ENCODE measurements around the gene C4BPA. TPM values are rescaled to one million over a fixed set of nuclear protein-coding genes. Genes with fewer than 3 reads are reported as not detected.

The C4BPA gene
- total RNA-seq, 2 experiments from 2014 or later, result not detected

GRCh38 chr1:207129053-207129452 lies 25.0 kb downstream of the C4BPA start:
- no peaks in the 10 kb centered on the region for H3K4me1 Mint-ChIP-seq

GRCh38 chr1:207130252-207131036 lies 26.4 kb downstream of the C4BPA start:
- Mint-ChIP-seq H3K27ac (no peak overlapping the region), H3K9me3 (peaks cover 26% of the 10 kb centered on the region), H3K27me3 (no peaks in the 10 kb centered on the region), H3K4me3 (no peak overlapping the region), H3K36me3 (peaks cover 2% of the 10 kb centered on the region), H3K4me1 (no peaks in the 10 kb centered on the region)
- no peak for DNase-seq

More at GRCh38 chr1:207129053-207129452, 25.0 kb downstream of the C4BPA start:
- H3K36me3 Mint-ChIP-seq, result peaks cover 2% of the 10 kb centered on the region
- DNase-seq, result no peak
- no peaks in the 10 kb centered on the region for H3K27me3 Mint-ChIP-seq
- H3K4me3 Mint-ChIP-seq, result no peak overlapping the region
- no peak overlapping the region for H3K27ac Mint-ChIP-seq
- H3K9me3 Mint-ChIP-seq, result peaks cover 26% of the 10 kb centered on the region

- no peak for DNase-seq
- Mint-ChIP-seq H3K9me3 (peaks cover 26% of the 10 kb centered on the region), H3K36me3 (peaks cover 2% of the 10 kb centered on the region), H3K27ac (no peak overlapping the region), H3K27me3 (no peaks in the 10 kb centered on the region), H3K4me3 (no peak overlapping the region), H3K4me1 (no peaks in the 10 kb centered on the region)
These were observed 27.1 kb downstream of the C4BPA start for GRCh38 chr1:207131163-207131562.

- H3K36me3 Mint-ChIP-seq, result peaks cover 1% of the 10 kb centered on the region
- H3K9me3 Mint-ChIP-seq, result peaks cover 10% of the 10 kb centered on the region
- no peak for DNase-seq
- H3K4me3 Mint-ChIP-seq, result no peak overlapping the region
- no peak overlapping the region for H3K27ac Mint-ChIP-seq
- no peaks in the 10 kb centered on the region for H3K27me3 Mint-ChIP-seq
- no peaks in the 10 kb centered on the region for H3K4me1 Mint-ChIP-seq
These were observed 30.5 kb downstream of the C4BPA start for GRCh38 chr1:207134581-207134980.

- no peak overlapping the region for H3K27ac Mint-ChIP-seq
- H3K4me1 Mint-ChIP-seq, result no peaks in the 10 kb centered on the region
- no peak for DNase-seq
- no peaks in the 10 kb centered on the region for H3K27me3 Mint-ChIP-seq
- H3K4me3 Mint-ChIP-seq, result no peak overlapping the region
- no peaks in the 10 kb centered on the region for H3K36me3 Mint-ChIP-seq
- H3K9me3 Mint-ChIP-seq, result no peaks in the 10 kb centered on the region
These were observed 35.6 kb downstream of the C4BPA start for GRCh38 chr1:207139616-207140015.

- no peaks in the 10 kb centered on the region for H3K9me3 Mint-ChIP-seq
- no peak for DNase-seq
- H3K27ac Mint-ChIP-seq, result no peak overlapping the region
- H3K4me1 Mint-ChIP-seq, result no peaks in the 10 kb centered on the region
- H3K27me3 Mint-ChIP-seq, result no peaks in the 10 kb centered on the region
- H3K4me3 Mint-ChIP-seq, result no peak overlapping the region
- H3K36me3 Mint-ChIP-seq, result no peaks in the 10 kb centered on the region
These were observed 36.5 kb downstream of the C4BPA start for GRCh38 chr1:207140536-207140935.

- Mint-ChIP-seq H3K27ac (no peak overlapping the region), H3K27me3 (no peaks in the 10 kb centered on the region), H3K4me3 (no peak overlapping the region), H3K4me1 (no peaks in the 10 kb centered on the region), H3K36me3 (no peaks in the 10 kb centered on the region), H3K9me3 (no peaks in the 10 kb centered on the region)
- no peak for DNase-seq
These were observed 41.5 kb downstream of the C4BPA start for GRCh38 chr1:207145401-207146058.

GRCh38 chr1:207151920-207152319 lies 47.9 kb downstream of the C4BPA start:
- Mint-ChIP-seq H3K27me3 (no peaks in the 10 kb centered on the region), H3K4me3 (no peak overlapping the region)

GRCh38 chr1:207152792-207153468 lies 48.9 kb downstream of the C4BPA start:
- Mint-ChIP-seq H3K36me3 (no peaks in the 10 kb centered on the region), H3K27me3 (no peaks in the 10 kb centered on the region), H3K9me3 (peaks cover 15% of the 10 kb centered on the region), H3K27ac (no peak overlapping the region), H3K4me1 (no peaks in the 10 kb centered on the region), H3K4me3 (no peak overlapping the region)
- DNase-seq, result no peak

More at GRCh38 chr1:207151920-207152319, 47.9 kb downstream of the C4BPA start:
- DNase-seq, result no peak
- Mint-ChIP-seq H3K4me1 (no peaks in the 10 kb centered on the region), H3K9me3 (peaks cover 15% of the 10 kb centered on the region), H3K27ac (no peak overlapping the region), H3K36me3 (no peaks in the 10 kb centered on the region)

GRCh38 chr1:207155028-207155427 lies 51.0 kb downstream of the C4BPA start:
- Mint-ChIP-seq H3K4me3 (no peak overlapping the region), H3K9me3 (peaks cover 15% of the 10 kb centered on the region), H3K36me3 (no peaks in the 10 kb centered on the region), H3K27me3 (no peaks in the 10 kb centered on the region), H3K4me1 (no peaks in the 10 kb centered on the region), H3K27ac (no peak overlapping the region)
- no peak for DNase-seq

- Mint-ChIP-seq H3K36me3 (no peaks in the 10 kb centered on the region), H3K9me3 (peaks cover 14% of the 10 kb centered on the region), H3K27me3 (no peaks in the 10 kb centered on the region), H3K4me3 (no peak overlapping the region), H3K4me1 (no peaks in the 10 kb centered on the region), H3K27ac (no peak overlapping the region)
- DNase-seq, result no peak
These were observed 52.1 kb downstream of the C4BPA start for GRCh38 chr1:207156095-207156494.

- DNase-seq, result no peak
- H3K27me3 Mint-ChIP-seq, result no peaks in the 10 kb centered on the region
- H3K4me3 Mint-ChIP-seq, result no peak overlapping the region
- H3K9me3 Mint-ChIP-seq, result peaks cover 8% of the 10 kb centered on the region
- no peaks in the 10 kb centered on the region for H3K36me3 Mint-ChIP-seq
- no peaks in the 10 kb centered on the region for H3K4me1 Mint-ChIP-seq
- no peak overlapping the region for H3K27ac Mint-ChIP-seq
These were observed 52.8 kb downstream of the C4BPA start for GRCh38 chr1:207156826-207157225.

- H3K27ac Mint-ChIP-seq, result no peak overlapping the region
- H3K4me3 Mint-ChIP-seq, result no peak overlapping the region
- H3K9me3 Mint-ChIP-seq, result peaks cover 9% of the 10 kb centered on the region
- no peaks in the 10 kb centered on the region for H3K27me3 Mint-ChIP-seq
- no peak for DNase-seq
- H3K36me3 Mint-ChIP-seq, result no peaks in the 10 kb centered on the region
- H3K4me1 Mint-ChIP-seq, result no peaks in the 10 kb centered on the region
These were observed 60.1 kb downstream of the C4BPA start for GRCh38 chr1:207164086-207164485.

- no peak overlapping the region for H3K4me3 Mint-ChIP-seq
- H3K27me3 Mint-ChIP-seq, result no peaks in the 10 kb centered on the region
- DNase-seq, result no peak
- no peak overlapping the region for H3K27ac Mint-ChIP-seq
- no peaks in the 10 kb centered on the region for H3K36me3 Mint-ChIP-seq
- no peaks in the 10 kb centered on the region for H3K4me1 Mint-ChIP-seq
- peaks cover 2% of the 10 kb centered on the region for H3K9me3 Mint-ChIP-seq
These were observed 68.3 kb downstream of the C4BPA start for GRCh38 chr1:207172321-207172720.

GRCh38 chr1:207172885-207173284 lies 68.9 kb downstream of the C4BPA start:
- Mint-ChIP-seq H3K4me3 (no peak overlapping the region), H3K4me1 (no peaks in the 10 kb centered on the region), H3K9me3 (peaks cover 2% of the 10 kb centered on the region), H3K27ac (no peak overlapping the region), H3K36me3 (no peaks in the 10 kb centered on the region), H3K27me3 (peaks cover 2% of the 10 kb centered on the region)
- DNase-seq, result no peak

Data from activated naive CD8-positive, alpha-beta T cell treated with anti-CD3 and anti-CD28 coated beads for 36 hours (primary cell).